HepG2 (cell line): ENCODE data around the gene RAET1E. TPM values are rescaled to one million over a fixed set of nuclear protein-coding genes. Genes with fewer than 3 reads are reported as not detected.
A peak's percentile ranks its signal among the peaks of the same experiment; 100 is the strongest.

Experiments
- ELF3 ChIP-seq: IDR thresholded peaks from 2 replicates; pipeline ENCODE4 v1.6.1; 2016; ENCODE audit warnings: missing genetic modification reagents, missing compliant biosample characterization
- ELF4 ChIP-seq: sonication (generic); formaldehyde crosslinking; IDR thresholded peaks from 2 replicates; pipeline ENCODE4 v1.5.0; 2020; ENCODE audit warnings: missing genetic modification reagents, mild to moderate bottlenecking, moderate library complexity, borderline replicate concordance
- GPBP1L1 ChIP-seq: sonication (generic); formaldehyde crosslinking; IDR thresholded peaks from 2 replicates; pipeline ENCODE4 v1.5.0; 2020; ENCODE audit warnings: mild to moderate bottlenecking, missing genetic modification reagents
- GTF3A ChIP-seq: sonication (generic); formaldehyde crosslinking; conservative IDR thresholded peaks from 2 replicates; pipeline ENCODE4 v1.4.0; 2020; ENCODE audit warnings: mild to moderate bottlenecking, missing genetic modification reagents
- HHEX ChIP-seq: IDR thresholded peaks from 2 replicates; pipeline ENCODE4 v1.6.1; 2016; ENCODE audit warnings: control low read depth
- HMG20A ChIP-seq: IDR thresholded peaks from 2 replicates; pipeline ENCODE4 v1.6.1; 2016; ENCODE audit warnings: borderline replicate concordance
- HMGA1 ChIP-seq: sonication (generic); formaldehyde crosslinking; conservative IDR thresholded peaks from 2 replicates; pipeline ENCODE4 v1.4.0; 2020; ENCODE audit warnings: missing genetic modification reagents
- HOXA5 ChIP-seq: sonication (generic); formaldehyde crosslinking; IDR thresholded peaks from 2 replicates; pipeline ENCODE4 v1.4.0; 2020; ENCODE audit warnings: missing genetic modification reagents
- JARID2 ChIP-seq: sonication (generic); formaldehyde crosslinking; IDR thresholded peaks from 2 replicates; pipeline ENCODE4 v1.8.1; 2023; ENCODE audit warnings: missing genetic modification reagents, inconsistent platforms; ENCODE audit not compliant: insufficient replicate concordance
- KDM4B ChIP-seq: sonication (generic); formaldehyde crosslinking; IDR thresholded peaks from 2 replicates; pipeline ENCODE4 v1.4.0; 2020; ENCODE audit warnings: missing genetic modification reagents
- NCOR1 ChIP-seq: fragments of 200-600 bp; sonication (generic); IDR thresholded peaks from 2 replicates; pipeline ENCODE4 v1.7.0; 2017; ENCODE audit warnings: antibody characterized with exemption, low read length, borderline replicate concordance
- SIX1 ChIP-seq: sonication (generic); formaldehyde crosslinking; IDR thresholded peaks from 2 replicates; pipeline ENCODE4 v1.4.0; 2020; ENCODE audit warnings: missing genetic modification reagents, borderline replicate concordance
- SYNCRIP ChIP-seq: fragments of 200-400 bp; formaldehyde crosslinking; IDR thresholded peaks from 2 replicates; pipeline ENCODE4 v1.6.1; 2018; ENCODE audit warnings: mild to moderate bottlenecking, low read depth, low read length; ENCODE audit not compliant: insufficient read depth
- XBP1 ChIP-seq: sonication (generic); formaldehyde crosslinking; IDR thresholded peaks from 2 replicates; pipeline ENCODE4 v1.5.0; 2020; ENCODE audit warnings: missing genetic modification reagents
- ZBTB3 ChIP-seq: sonication (generic); formaldehyde crosslinking; IDR thresholded peaks from 2 replicates; pipeline ENCODE4 v1.4.0; 2020; ENCODE audit warnings: low read depth, mild to moderate bottlenecking, moderate library complexity, missing genetic modification reagents, borderline replicate concordance
- ZBTB7B ChIP-seq: sonication (generic); formaldehyde crosslinking; IDR thresholded peaks from 2 replicates; pipeline ENCODE4 v1.4.0; 2020; ENCODE audit warnings: missing genetic modification reagents
- ZNF18 ChIP-seq: sonication (generic); formaldehyde crosslinking; IDR thresholded peaks from 2 replicates; pipeline ENCODE4 v1.8.0; 2022; ENCODE audit warnings: mild to moderate bottlenecking, missing genetic modification reagents; ENCODE audit not compliant: insufficient replicate concordance
- ZNF3 ChIP-seq: IDR thresholded peaks from 2 replicates; pipeline ENCODE4 v1.7.0; 2017; ENCODE audit warnings: inconsistent platforms
- ZNF430 ChIP-seq: sonication (generic); formaldehyde crosslinking; IDR thresholded peaks from 2 replicates; pipeline ENCODE4 v1.9.0; 2021; ENCODE audit warnings: mild to moderate bottlenecking, missing genetic modification reagents
- ZNF577 ChIP-seq: sonication (generic); formaldehyde crosslinking; IDR thresholded peaks from 2 replicates; pipeline ENCODE4 v1.4.0; 2020; ENCODE audit warnings: mild to moderate bottlenecking, low read depth, missing genetic modification reagents, borderline replicate concordance
- polyA plus RNA-seq, 8 experiments: library from polyadenylated mRNA; depleted of rRNA in 3 of 8; stranded (reverse) in 7 of 8; unstranded in 1 of 8; fragments of >200 nt; fragmentation: Illumina TruSeq in 4 of 8; extraction: Trizol in 4 of 8; gene quantifications; 2 replicates each; pipeline versions ENCODE4 v1.2.1 to v1.2.3, GENCODE V29; 2011 to 2016; ENCODE audit warnings: low read depth in 4 of 8, missing spikeins in 1 of 8, mixed read lengths in 1 of 8; ENCODE audit not compliant: insufficient read depth in 1 of 8
- total RNA-seq, 5 experiments: library from RNA; depleted of rRNA; stranded (reverse); fragments of >200 nt; fragmentation: Illumina TruSeq; extraction: Trizol; gene quantifications; 2 replicates each; pipeline ENCODE4 v1.2.3, GENCODE V29; 2016; ENCODE audit warnings: low read depth in 1 of 5
- TF ChIP-seq, protein P1 (sequence below): sonication (generic); formaldehyde crosslinking; IDR thresholded peaks from 2 replicates; pipeline ENCODE4 v1.5.0; 2020; ENCODE audit warnings: mild to moderate bottlenecking, missing genetic modification reagents, moderate library complexity
- TF ChIP-seq, protein P2 (sequence below): sonication (generic); formaldehyde crosslinking; IDR thresholded peaks from 2 replicates; pipeline ENCODE4 v1.8.0; 2022; ENCODE audit warnings: missing genetic modification reagents, low read depth, mild to moderate bottlenecking, borderline replicate concordance
- TF ChIP-seq, protein P3 (sequence below): sonication (generic); formaldehyde crosslinking; IDR thresholded peaks from 2 replicates; pipeline ENCODE4 v1.4.0; 2020; ENCODE audit warnings: missing genetic modification reagents

The RAET1E gene
- total and polyA plus RNA-seq, 2 of the 13 experiments (the other 11 are each of a cell fraction or from before 2014, with no cell fraction given), result not detected

DNA sequence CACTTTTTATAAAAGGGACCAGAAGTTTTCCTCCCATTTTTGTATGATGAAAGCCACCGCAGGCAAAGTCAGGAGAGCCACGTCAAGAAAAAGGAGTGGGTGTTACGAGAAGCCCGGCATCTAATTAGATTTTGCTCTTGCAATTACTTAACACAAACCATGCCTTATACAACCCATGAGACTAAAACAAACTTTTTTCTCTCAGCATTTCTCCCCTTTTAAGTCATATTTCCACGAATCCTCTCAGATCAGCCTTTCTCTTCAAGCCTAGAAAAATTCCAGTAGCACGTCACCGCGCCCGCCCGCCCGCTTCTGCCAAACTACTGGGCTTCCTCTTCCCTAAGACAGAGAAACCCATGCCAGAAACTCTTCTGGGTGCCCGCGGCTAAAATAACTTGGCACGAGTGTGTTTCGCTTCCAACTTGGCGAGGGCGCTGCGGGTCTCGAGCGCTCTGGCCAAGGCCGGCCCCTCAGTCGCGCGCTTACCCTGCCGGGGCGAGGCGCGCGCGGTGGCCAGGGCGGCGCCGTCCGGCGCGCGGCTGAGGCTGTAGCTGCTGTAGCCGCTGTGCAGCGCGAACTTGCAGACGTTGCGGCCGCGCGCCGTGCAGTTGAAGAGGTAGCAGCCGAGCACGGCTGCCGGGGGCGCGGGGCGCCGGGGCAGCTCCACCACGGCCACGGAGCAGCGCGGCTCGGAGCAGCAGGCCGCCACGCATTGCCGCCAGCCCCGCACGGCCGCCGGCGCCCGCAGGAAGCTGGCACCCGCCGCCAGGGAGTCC is 34.8 kb downstream of the RAET1E start (continued):
- TF ChIP-seq ZBTB3 (CRISPR knock-in tag) (no peak), ZNF430 (CRISPR knock-in tag) (no peak), SYNCRIP (no peak), ELF3 (no peak), GTF3A (CRISPR knock-in tag) (no peak), HOXA5 (CRISPR knock-in tag) (peak; percentile 69), SIX1 (no peak), XBP1 (no peak), KDM4B (peak; percentile 33; the same call in 1 of the 2 replicates), HMGA1 (CRISPR knock-in tag) (no peak), NCOR1 (no peak), HHEX (CRISPR knock-in tag) (no peak), ZNF3 (no peak), ZNF577 (CRISPR knock-in tag) (no peak), GPBP1L1 (CRISPR knock-in tag) (no peak), ELF4 (no peak), ZBTB7B (no peak), JARID2 (CRISPR knock-in tag) (no peak), HMG20A (CRISPR knock-in tag) (no peak), ZNF18 (peak; percentile 41)
- TF ChIP-seq, protein P1, sequence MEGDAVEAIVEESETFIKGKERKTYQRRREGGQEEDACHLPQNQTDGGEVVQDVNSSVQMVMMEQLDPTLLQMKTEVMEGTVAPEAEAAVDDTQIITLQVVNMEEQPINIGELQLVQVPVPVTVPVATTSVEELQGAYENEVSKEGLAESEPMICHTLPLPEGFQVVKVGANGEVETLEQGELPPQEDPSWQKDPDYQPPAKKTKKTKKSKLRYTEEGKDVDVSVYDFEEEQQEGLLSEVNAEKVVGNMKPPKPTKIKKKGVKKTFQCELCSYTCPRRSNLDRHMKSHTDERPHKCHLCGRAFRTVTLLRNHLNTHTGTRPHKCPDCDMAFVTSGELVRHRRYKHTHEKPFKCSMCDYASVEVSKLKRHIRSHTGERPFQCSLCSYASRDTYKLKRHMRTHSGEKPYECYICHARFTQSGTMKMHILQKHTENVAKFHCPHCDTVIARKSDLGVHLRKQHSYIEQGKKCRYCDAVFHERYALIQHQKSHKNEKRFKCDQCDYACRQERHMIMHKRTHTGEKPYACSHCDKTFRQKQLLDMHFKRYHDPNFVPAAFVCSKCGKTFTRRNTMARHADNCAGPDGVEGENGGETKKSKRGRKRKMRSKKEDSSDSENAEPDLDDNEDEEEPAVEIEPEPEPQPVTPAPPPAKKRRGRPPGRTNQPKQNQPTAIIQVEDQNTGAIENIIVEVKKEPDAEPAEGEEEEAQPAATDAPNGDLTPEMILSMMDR, result peak; percentile 20; the same call in 1 of the 2 replicates
- TF ChIP-seq, protein P2, sequence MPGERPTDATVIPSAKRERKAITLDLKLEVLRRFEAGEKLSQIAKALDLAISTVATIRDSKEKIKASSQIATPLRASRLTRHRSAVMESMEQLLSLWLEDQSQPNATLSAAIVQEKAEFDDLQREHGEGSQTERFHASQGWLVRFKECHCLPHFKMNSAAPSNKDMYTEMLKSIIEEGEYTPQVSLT, result no peak
- TF ChIP-seq, protein P3, sequence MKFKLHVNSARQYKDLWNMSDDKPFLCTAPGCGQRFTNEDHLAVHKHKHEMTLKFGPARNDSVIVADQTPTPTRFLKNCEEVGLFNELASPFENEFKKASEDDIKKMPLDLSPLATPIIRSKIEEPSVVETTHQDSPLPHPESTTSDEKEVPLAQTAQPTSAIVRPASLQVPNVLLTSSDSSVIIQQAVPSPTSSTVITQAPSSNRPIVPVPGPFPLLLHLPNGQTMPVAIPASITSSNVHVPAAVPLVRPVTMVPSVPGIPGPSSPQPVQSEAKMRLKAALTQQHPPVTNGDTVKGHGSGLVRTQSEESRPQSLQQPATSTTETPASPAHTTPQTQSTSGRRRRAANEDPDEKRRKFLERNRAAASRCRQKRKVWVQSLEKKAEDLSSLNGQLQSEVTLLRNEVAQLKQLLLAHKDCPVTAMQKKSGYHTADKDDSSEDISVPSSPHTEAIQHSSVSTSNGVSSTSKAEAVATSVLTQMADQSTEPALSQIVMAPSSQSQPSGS (CRISPR knock-in tag), result no peak
